Progenitor cell of endocrine pancreas (in vitro differentiated cells): ENCODE data around the gene PITHD1. TPM values are rescaled to one million over a fixed set of nuclear protein-coding genes. Genes with fewer than 3 reads are reported as not detected.

Experiments
- DNase-seq: peaks from one replicate; pipeline ENCODE4 v3.0.0; 2021; ENCODE audit warnings: low spot score; ENCODE audit not compliant: unreplicated experiment
- H3K27ac Mint-ChIP-seq: 2 replicates; pipeline ENCODE4 v1.8.0; 2021; ENCODE audit warnings: mild to moderate bottlenecking, moderate library complexity, mixed read lengths
- H3K27me3 Mint-ChIP-seq: 2 replicates; pipeline ENCODE4 v1.8.0; 2021; ENCODE audit warnings: mixed read lengths
- H3K36me3 Mint-ChIP-seq: 2 replicates; pipeline ENCODE4 v1.8.0; 2022; ENCODE audit warnings: mixed read lengths; ENCODE audit not compliant: insufficient read depth
- H3K4me1 Mint-ChIP-seq: 2 replicates; pipeline ENCODE4 v1.8.0; 2021; ENCODE audit warnings: low read depth, mixed read lengths
- H3K4me3 Mint-ChIP-seq: 2 replicates; pipeline ENCODE4 v1.8.0; 2021; ENCODE audit warnings: low read depth, mild to moderate bottlenecking, moderate library complexity, mixed read lengths
- H3K9me3 Mint-ChIP-seq: 2 replicates; pipeline ENCODE4 v1.8.0; 2021; ENCODE audit warnings: low read depth, mixed read lengths
- CTCF ChIP-seq: fragments of 200-600 bp; sonication (generic); IDR thresholded peaks from one replicate; pipeline ENCODE4 v1.5.0; 2021; ENCODE audit warnings: antibody characterized with exemption, mild to moderate bottlenecking; ENCODE audit not compliant: unreplicated experiment
- total RNA-seq: library from RNA; stranded (reverse); gene quantifications from 2 replicates; pipeline ENCODE4 v1.2.1, GENCODE V29; 2021

The PITHD1 gene
- total RNA-seq, 1 donor from 2014 or later = 53.8 TPM

GRCh38 chr1:23751815-23752200, 26.4 kb upstream of the PITHD1 start:
- no peak for DNase-seq
- peaks cover 22% of the 10 kb centered on the region for H3K36me3 Mint-ChIP-seq
- no peak overlapping the region for H3K27ac Mint-ChIP-seq
- no peaks in the 10 kb centered on the region for H3K9me3 Mint-ChIP-seq
- no peaks in the 10 kb centered on the region for H3K27me3 Mint-ChIP-seq
- H3K4me1 Mint-ChIP-seq = peaks cover under 1% of the 10 kb centered on the region
- H3K4me3 Mint-ChIP-seq = no peak overlapping the region
- no peak for TF ChIP-seq CTCF

GRCh38 chr1:23752909-23753308, 25.3 kb upstream of the PITHD1 start:
- Mint-ChIP-seq H3K27me3 (no peaks in the 10 kb centered on the region), H3K4me3 (no peak overlapping the region), H3K4me1 (no peaks in the 10 kb centered on the region), H3K36me3 (peaks cover 22% of the 10 kb centered on the region), H3K9me3 (no peaks in the 10 kb centered on the region), H3K27ac (no peak overlapping the region)
- TF ChIP-seq CTCF = no peak
- no peak for DNase-seq

GRCh38 chr1:23756676-23757075, 21.5 kb upstream of the PITHD1 start:
- H3K4me1 Mint-ChIP-seq = no peaks in the 10 kb centered on the region
- H3K4me3 Mint-ChIP-seq = no peak overlapping the region
- H3K9me3 Mint-ChIP-seq = no peaks in the 10 kb centered on the region
- no peak for DNase-seq
- H3K27me3 Mint-ChIP-seq = no peaks in the 10 kb centered on the region
- no peak overlapping the region for H3K27ac Mint-ChIP-seq
- peaks cover 18% of the 10 kb centered on the region for H3K36me3 Mint-ChIP-seq
- no peak for TF ChIP-seq CTCF

- Mint-ChIP-seq H3K27me3 (no peaks in the 10 kb centered on the region), H3K4me1 (no peaks in the 10 kb centered on the region), H3K4me3 (no peak overlapping the region), H3K9me3 (no peaks in the 10 kb centered on the region), H3K36me3 (peaks cover 20% of the 10 kb centered on the region), H3K27ac (no peak overlapping the region)
- DNase-seq = no peak
- no peak for TF ChIP-seq CTCF
Measured at GRCh38 chr1:23757812-23758211, 20.4 kb upstream of the PITHD1 start.

- Mint-ChIP-seq H3K27me3 (no peaks in the 10 kb centered on the region), H3K36me3 (peaks cover 15% of the 10 kb centered on the region), H3K27ac (no peak overlapping the region), H3K4me1 (no peaks in the 10 kb centered on the region), H3K9me3 (no peaks in the 10 kb centered on the region), H3K4me3 (no peak overlapping the region)
- TF ChIP-seq CTCF = no peak
- DNase-seq = no peak
Measured at GRCh38 chr1:23759277-23759676, 18.9 kb upstream of the PITHD1 start.
